Common myeloid progenitor, CD34-positive (primary cell): ENCODE results near the gene ANKLE2.

Source experiments
- CTCF ChIA-PET: fragments of 350-600 bp; sonication (Branson Sonifier 250); formaldehyde crosslinking; loops from one replicate; lab custom pipeline; 2021; ENCODE audit warnings: antibody characterized with exemption; lab: Charles Lee
- POLR2A ChIA-PET: fragments of 350-600 bp; sonication (Branson Sonifier 250); formaldehyde crosslinking; loops from one replicate; lab custom pipeline; 2021; ENCODE audit warnings: antibody characterized with exemption; lab: Charles Lee
- DNase-seq, 3 donors: peaks; one replicate each; pipeline versions ENCODE4 v3.0.0 to v3.0.0-alpha.2; 2013
- H3K27ac ChIP-seq, 2 experiments: 1 replicate in 1 of 2; 2 replicates in 1 of 2; pipeline ENCODE4 v1.7.0; 2013; ENCODE audit warnings: inconsistent platforms in 2 of 2, low read length in 2 of 2, mild to moderate bottlenecking in 2 of 2, low read depth in 1 of 2, moderate library complexity in 1 of 2; ENCODE audit not compliant: severe bottlenecking in 2 of 2, insufficient read depth in 1 of 2, poor library complexity in 1 of 2
- H3K27me3 ChIP-seq, 5 experiments: replicated peaks in 2 of 5; 1 replicate in 3 of 5; 2 replicates in 2 of 5; pipeline versions ENCODE4 v1.6.1 to v1.7.0; 2013; ENCODE audit warnings: low read length in 4 of 5, mild to moderate bottlenecking in 2 of 5, moderate library complexity in 2 of 5, inconsistent platforms in 1 of 5; ENCODE audit not compliant: insufficient read depth in 5 of 5, control insufficient read depth in 4 of 5
- H3K36me3 ChIP-seq, 4 experiments: 1 replicate in 2 of 4; 2 replicates in 2 of 4; pipeline versions ENCODE4 v1.6.1 to v1.7.0; 2013; ENCODE audit warnings: low read length in 3 of 4, control low read depth in 1 of 4, mild to moderate bottlenecking in 1 of 4; ENCODE audit not compliant: control insufficient read depth in 4 of 4, insufficient read depth in 4 of 4
- H3K4me1 ChIP-seq, 4 experiments: 1 replicate in 3 of 4; 2 replicates in 1 of 4; pipeline versions ENCODE4 v1.6.1 to v1.7.1; 2013; ENCODE audit warnings: low read length in 3 of 4, mild to moderate bottlenecking in 3 of 4, control low read depth in 1 of 4, inconsistent platforms in 1 of 4, moderate library complexity in 1 of 4; ENCODE audit not compliant: control insufficient read depth in 4 of 4, insufficient read depth in 4 of 4; ENCODE audit errors: control extremely low read depth in 1 of 4
- H3K4me3 ChIP-seq, 7 experiments: 1 replicate in 4 of 7; 2 replicates in 3 of 7; pipeline versions ENCODE4 v1.5.1 to v1.7.0; 2013; ENCODE audit warnings: mild to moderate bottlenecking in 7 of 7, low read length in 6 of 7, moderate library complexity in 6 of 7, inconsistent platforms in 2 of 7, low read depth in 2 of 7, control low read depth in 1 of 7; ENCODE audit not compliant: insufficient read depth in 4 of 7, control insufficient read depth in 1 of 7; ENCODE audit errors: extremely low read depth in 1 of 7
- H3K9me3 ChIP-seq, 5 experiments: 1 replicate in 4 of 5; 2 replicates in 1 of 5; pipeline versions ENCODE4 v1.6.1 to v1.7.1; 2013; ENCODE audit warnings: low read length in 4 of 5, mild to moderate bottlenecking in 2 of 5, inconsistent platforms in 1 of 5, low read depth in 1 of 5, moderate library complexity in 1 of 5; ENCODE audit not compliant: control insufficient read depth in 4 of 5, insufficient read depth in 2 of 5; ENCODE audit errors: control extremely low read depth in 1 of 5
- WGBS: methylation state at CpG from one replicate; pipeline ENCODE4 v1.1.5; 2013; ENCODE audit not compliant: insufficient coverage; 5-methylcytosine and 5-hydroxymethylcytosine counted together

Gene ANKLE2

DNA sequence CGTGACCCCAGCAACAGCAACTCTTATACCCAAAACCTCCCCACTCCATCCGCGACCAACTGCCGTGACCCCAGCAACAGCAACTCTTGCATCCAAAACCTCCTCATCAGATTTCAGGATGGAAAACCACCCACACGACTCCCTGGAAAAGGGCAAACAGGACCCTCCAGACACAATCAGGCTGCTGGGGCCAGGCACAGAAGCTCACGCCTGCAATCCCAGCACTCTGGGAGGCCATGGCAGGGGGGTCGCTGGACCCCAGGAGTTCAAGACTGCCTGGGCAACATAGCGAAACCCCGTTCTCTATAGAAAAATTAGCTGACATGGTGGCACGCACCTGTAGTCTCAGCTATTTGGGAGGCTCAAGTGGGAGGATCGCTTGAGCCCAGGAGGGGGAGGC lies 31.3 kb downstream of the ANKLE2 start:
- POLR2A ChIA-PET = no interaction called here
- H3K36me3 ChIP-seq = peaks cover 23 to 89% (median 67%) of the 10 kb centered on the region in 4 experiments
- CTCF ChIA-PET = interaction anchor here (1.9 kb wide), 1 partner anchor 11 kb away, joined by 5 read pairs; no protein-coding TSS in a partner anchor

DNA sequence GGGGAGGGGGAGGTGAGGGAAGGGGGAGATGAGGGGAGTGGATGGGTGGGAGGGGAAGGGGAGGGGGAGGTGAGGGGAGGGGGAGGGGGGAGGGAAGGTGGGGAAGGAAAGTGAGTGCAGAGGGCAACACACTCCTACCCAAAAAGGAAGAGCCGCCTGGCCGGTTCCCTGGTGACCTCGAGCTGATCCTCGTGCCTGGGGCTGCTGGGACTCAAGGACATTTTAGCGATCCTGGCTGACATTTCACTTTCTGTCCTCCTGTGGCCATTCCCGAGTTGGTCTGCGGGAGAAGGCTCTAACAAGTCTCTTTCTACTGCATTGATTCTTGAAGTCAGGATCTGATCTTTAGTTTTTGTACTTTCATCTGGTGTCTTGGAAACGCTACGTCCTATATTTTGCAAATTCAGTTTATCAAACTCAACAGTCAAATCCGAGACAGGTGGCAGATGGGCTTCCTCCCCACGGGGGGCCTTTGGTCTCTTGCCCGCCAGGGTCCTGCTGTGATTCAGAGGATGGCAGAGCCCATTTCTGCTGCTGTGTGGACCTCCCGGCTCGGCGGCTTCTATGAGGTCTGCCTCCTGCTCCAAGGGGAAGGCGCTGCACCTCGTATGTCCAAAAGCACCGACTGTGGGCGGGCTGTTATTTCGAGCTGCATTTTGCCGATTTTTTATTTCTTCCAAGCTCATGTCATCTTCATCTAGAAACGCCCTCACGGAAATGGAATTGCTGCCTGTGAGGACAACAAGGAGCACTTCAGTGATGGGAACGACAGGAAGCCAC lies 31.9 kb downstream of the ANKLE2 start:
- ChIA-PET CTCF (interaction anchor here (1.9 kb wide), 1 partner anchor 12 kb away, joined by 5 read pairs; no protein-coding TSS in a partner anchor), POLR2A (no interaction called here)
- peak in 1 of 3 donors; percentile 21 for DNase-seq
- 92% methylated on average over 23 of the region's 24 CpGs for WGBS
- no peak overlapping the region for H3K4me3 ChIP-seq
- no peaks in the 10 kb centered on the region for H3K4me1 ChIP-seq
- peaks cover 23 to 89% (median 67%) of the 10 kb centered on the region in 4 experiments for H3K36me3 ChIP-seq
- no peak overlapping the region for H3K27ac ChIP-seq
- no peaks in the 10 kb centered on the region for H3K27me3 ChIP-seq
- H3K9me3 ChIP-seq = no peaks in the 10 kb centered on the region

More for the DNA sequence above, 31.3 kb downstream of the ANKLE2 start:
- WGBS = 98% methylated on average over 8 of the region's 11 CpGs
- no peaks in the 10 kb centered on the region for H3K9me3 ChIP-seq
- no peaks in the 10 kb centered on the region for H3K27me3 ChIP-seq
- no peak for DNase-seq
- no peak overlapping the region for H3K27ac ChIP-seq
- no peak overlapping the region for H3K4me3 ChIP-seq
- H3K4me1 ChIP-seq = no peaks in the 10 kb centered on the region

DNA sequence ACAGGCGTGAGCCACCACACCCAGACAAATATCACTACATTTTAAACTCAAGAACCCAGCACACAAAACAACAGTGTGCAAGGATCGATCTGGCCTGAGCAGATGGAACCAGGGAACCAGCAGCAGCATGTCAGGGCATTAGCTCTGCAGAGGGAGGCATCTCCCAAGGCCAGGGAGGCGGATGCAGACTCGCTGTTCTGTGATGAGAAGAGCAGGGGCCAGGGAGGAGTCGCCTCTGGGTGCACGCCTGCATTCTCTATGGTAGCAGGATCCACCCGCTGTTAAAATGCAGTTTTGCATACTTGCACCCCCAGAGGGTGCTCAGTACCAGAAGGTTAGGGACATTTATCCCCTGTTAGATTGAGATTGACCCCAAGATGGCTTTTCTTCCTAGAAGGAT lies 33.1 kb downstream of the ANKLE2 start:
- no peak overlapping the region for H3K27ac ChIP-seq
- WGBS = 96% methylated on average over 6 of the region's 7 CpGs
- peaks cover 25 to 89% (median 65%) of the 10 kb centered on the region in 4 experiments for H3K36me3 ChIP-seq
- POLR2A ChIA-PET = no interaction called here
- no peaks in the 10 kb centered on the region for H3K9me3 ChIP-seq
- H3K4me1 ChIP-seq = no peaks in the 10 kb centered on the region
- no peak overlapping the region for H3K4me3 ChIP-seq
- CTCF ChIA-PET = no interaction called here
- no peak for DNase-seq
- H3K27me3 ChIP-seq = no peaks in the 10 kb centered on the region

DNA sequence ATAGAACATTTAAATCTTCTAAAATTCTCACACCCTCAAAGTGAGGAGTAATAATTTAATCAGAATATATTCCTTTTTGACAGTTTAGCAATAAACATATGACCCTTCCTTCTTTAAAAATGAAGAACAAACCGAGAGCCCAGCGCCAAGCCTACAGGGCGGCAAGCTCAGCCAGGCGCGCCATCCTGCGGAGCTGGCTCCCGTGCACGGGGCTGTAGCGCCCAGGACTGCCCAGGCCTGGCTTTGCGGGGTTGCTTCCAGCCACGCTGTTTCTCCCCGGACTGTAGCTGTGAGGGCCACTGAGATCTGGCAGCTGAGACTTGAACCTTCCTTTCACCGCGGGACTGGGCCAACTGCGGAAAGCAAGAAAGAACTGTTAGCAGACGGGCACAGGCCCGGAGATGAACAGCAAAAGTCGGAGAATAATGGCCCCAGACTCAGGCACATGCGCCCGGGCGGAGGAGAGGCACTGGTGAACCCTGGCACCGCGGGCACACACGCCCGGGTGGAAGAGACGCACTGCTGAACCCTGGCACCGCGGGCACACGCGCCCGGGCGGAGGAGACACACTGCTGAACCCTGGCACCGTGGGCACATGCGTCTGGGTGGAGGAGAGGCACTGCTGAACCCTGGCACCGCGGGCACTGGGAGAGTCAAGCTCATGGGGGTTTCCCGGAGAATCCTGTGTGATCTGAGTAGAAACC lies 34.4 kb downstream of the ANKLE2 start:
- Histone ChIP-seq H3K36me3 (peaks cover 25 to 92% (median 66%) of the 10 kb centered on the region in 4 experiments), H3K27me3 (no peaks in the 10 kb centered on the region), H3K9me3 (no peaks in the 10 kb centered on the region), H3K4me1 (no peaks in the 10 kb centered on the region), H3K27ac (no peak overlapping the region), H3K4me3 (no peak overlapping the region)
- 93% methylated on average over 37 of the region's 37 CpGs for WGBS
- no peak for DNase-seq
- ChIA-PET POLR2A (no interaction called here), CTCF (interaction anchor here (0.9 kb wide), 1 partner anchor 12 kb away, joined by 3 read pairs; no protein-coding TSS in a partner anchor)

DNA sequence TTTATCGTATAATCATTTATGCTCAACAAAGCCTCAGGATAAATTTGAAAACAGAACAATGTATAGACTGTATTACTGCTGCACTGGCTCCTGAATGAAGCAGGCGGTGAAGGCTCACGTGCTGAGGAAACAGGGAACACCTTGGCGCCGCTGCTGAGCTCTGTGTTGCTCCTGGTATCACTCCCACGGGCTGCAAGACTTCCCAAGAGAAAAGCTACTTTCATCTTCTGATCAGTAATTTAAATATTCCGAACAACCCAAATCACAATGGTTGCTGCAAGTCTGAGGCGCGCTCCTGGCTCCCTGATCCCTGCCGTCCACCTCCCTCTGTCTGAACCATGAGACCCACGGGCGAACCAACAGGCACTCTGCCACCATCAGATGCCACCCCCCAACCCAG lies 35.2 kb downstream of the ANKLE2 start:
- H3K4me3 ChIP-seq = no peak overlapping the region
- H3K9me3 ChIP-seq = no peaks in the 10 kb centered on the region
- no peaks in the 10 kb centered on the region for H3K4me1 ChIP-seq
- CTCF ChIA-PET = no interaction called here
- WGBS = 98% methylated on average over 10 of the region's 12 CpGs
- H3K27me3 ChIP-seq = no peaks in the 10 kb centered on the region
- H3K27ac ChIP-seq = no peak overlapping the region
- no peak for DNase-seq
- H3K36me3 ChIP-seq = peaks cover 21 to 88% (median 64%) of the 10 kb centered on the region in 4 experiments
- POLR2A ChIA-PET = no interaction called here

DNA sequence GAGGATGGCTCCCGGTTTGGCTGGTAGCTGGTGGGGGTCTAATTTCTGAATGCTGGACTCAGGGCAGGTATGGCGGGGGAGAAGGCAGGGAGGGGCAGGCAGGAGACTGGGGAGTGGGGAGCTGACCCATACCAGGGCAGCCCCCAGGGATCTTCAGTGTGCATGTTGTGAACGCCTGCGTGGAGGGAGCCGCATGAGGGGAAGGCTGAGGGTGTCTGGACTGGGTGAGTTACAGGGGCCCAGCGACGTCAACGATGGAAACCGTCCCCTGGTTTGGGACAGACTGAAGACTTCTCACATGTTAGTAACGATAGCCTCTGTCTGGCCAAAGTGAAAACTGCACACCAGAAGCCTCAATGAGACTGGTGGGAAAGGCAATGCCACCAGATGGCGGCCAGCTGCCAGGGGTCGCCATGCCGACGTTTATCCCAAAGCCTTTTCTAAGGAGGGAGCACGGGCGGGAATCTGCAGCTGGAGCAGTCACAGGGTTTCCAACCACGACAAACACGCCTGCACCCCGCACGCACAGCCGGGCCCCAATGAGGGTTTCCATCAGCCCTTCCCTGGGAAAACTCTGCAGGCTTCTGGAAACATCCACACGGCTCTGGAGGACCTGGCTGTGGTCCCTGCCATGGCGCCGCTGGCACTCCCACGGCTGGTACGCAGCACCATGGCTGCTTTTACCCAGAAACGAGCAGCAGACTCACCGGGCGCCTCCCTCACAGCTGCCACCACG lies 37.0 kb downstream of the ANKLE2 start:
- POLR2A ChIA-PET = no interaction called here

More for the DNA sequence above, 37.0 kb downstream of the ANKLE2 start:
- no peak for DNase-seq
- Histone ChIP-seq H3K36me3 (peaks cover 24 to 85% (median 62%) of the 10 kb centered on the region in 4 experiments), H3K27ac (no peak overlapping the region), H3K27me3 (no peaks in the 10 kb centered on the region), H3K4me1 (no peaks in the 10 kb centered on the region), H3K4me3 (no peak overlapping the region), H3K9me3 (no peaks in the 10 kb centered on the region)
- CTCF ChIA-PET = no interaction called here
- WGBS = 97% methylated on average over 28 of the region's 30 CpGs
